Right atrium auricular region (tissue), 2 donors: ENCODE data around the gene LNX2. TPM values are rescaled to one million over a fixed set of nuclear protein-coding genes. Genes with fewer than 3 reads are reported as not detected.

Experiments used
- DNase-seq: peaks from one replicate; pipeline ENCODE4 v3.0.0-alpha.2; 2019; ENCODE audit warnings: low spot score
- H3K27ac ChIP-seq, 2 donors: fragments of 200-600 bp; sonication (generic); 1 replicate in 1 of 2; 2 replicates in 1 of 2; pipeline ENCODE4 v1.5.1; 2016 to 2019
- H3K27me3 ChIP-seq, 2 donors: fragments of 200-600 bp; sonication (generic); one replicate each; pipeline versions ENCODE4 v1.5.1 to v1.6.0; 2017 to 2019
- H3K36me3 ChIP-seq: fragments of 200-600 bp; sonication (generic); one replicate; pipeline ENCODE4 v1.5.1; 2016
- H3K4me1 ChIP-seq, 2 donors: fragments of 200-600 bp; sonication (generic); one replicate each; pipeline versions ENCODE4 v1.5.1 to v1.6.0; 2017 to 2019
- H3K4me3 ChIP-seq, 2 donors: fragments of 200-600 bp; sonication (generic); 1 replicate in 1 of 2; 2 replicates in 1 of 2; pipeline ENCODE4 v1.5.1; 2017 to 2019; ENCODE audit warnings: mild to moderate bottlenecking in 1 of 2, moderate library complexity in 1 of 2
- H3K9me3 ChIP-seq, 2 donors: fragments of 200-600 bp; sonication (generic); one replicate each; pipeline ENCODE4 v1.5.1; 2019
- total RNA-seq, 2 donors: library from RNA; depleted of rRNA; stranded (reverse); fragments of >200 nt; gene quantifications; one replicate each; pipeline ENCODE4 v1.1.0, GENCODE V29; 2016
- TF ChIP-seq, protein P1 (sequence below), 2 donors: fragments of 200-600 bp; sonication (generic); IDR thresholded peaks; one replicate each; pipeline ENCODE4 v1.5.1; 2019; ENCODE audit warnings: antibody characterized with exemption in 2 of 2

The LNX2 gene
- total RNA-seq, 2 donors from 2014 or later, result 13.0 to 15.2 TPM

DNA sequence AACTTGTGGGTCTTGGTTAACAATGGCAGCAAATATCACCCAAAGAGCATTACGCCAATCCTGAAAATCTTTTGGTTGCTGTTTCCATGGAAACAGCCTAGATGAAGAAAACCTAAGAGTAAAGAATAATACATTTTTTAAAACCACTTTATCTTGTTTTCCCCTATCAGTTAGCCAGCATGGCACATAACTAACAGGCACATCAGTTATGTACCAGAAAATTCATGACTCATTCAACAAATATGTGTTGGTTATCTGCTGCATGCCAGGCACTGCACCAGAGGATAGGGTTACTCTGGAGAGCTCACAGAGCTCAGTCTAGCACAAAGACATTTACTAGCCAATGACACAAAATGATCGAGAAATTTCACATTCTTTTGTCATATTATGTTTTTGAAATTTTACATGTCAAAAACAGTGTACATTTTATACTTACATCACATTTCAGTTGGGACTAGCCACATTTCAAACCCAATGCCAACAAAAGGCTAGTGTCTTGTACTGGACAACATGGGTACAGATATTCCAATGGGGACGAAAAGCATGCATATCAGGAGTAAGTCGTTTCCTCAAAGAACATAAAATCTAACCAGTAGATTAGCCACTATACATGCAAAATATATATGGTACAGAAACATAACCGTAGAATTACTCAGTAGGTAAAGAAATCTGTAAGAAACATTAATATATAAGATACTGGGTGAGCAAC is 20.3 kb downstream of the LNX2 start:
- peak overlapping the region in 1 of 2 donors; percentile 46 for H3K27ac ChIP-seq
- DNase-seq, result no peak
- H3K4me3 ChIP-seq, result no peak overlapping the region
- no peaks in the 10 kb centered on the region for H3K27me3 ChIP-seq
- no peaks in the 10 kb centered on the region for H3K9me3 ChIP-seq
- peaks cover 0 to 24% of the 10 kb centered on the region in 2 donors for H3K4me1 ChIP-seq
- TF ChIP-seq, protein P1, sequence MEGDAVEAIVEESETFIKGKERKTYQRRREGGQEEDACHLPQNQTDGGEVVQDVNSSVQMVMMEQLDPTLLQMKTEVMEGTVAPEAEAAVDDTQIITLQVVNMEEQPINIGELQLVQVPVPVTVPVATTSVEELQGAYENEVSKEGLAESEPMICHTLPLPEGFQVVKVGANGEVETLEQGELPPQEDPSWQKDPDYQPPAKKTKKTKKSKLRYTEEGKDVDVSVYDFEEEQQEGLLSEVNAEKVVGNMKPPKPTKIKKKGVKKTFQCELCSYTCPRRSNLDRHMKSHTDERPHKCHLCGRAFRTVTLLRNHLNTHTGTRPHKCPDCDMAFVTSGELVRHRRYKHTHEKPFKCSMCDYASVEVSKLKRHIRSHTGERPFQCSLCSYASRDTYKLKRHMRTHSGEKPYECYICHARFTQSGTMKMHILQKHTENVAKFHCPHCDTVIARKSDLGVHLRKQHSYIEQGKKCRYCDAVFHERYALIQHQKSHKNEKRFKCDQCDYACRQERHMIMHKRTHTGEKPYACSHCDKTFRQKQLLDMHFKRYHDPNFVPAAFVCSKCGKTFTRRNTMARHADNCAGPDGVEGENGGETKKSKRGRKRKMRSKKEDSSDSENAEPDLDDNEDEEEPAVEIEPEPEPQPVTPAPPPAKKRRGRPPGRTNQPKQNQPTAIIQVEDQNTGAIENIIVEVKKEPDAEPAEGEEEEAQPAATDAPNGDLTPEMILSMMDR (IDR thresholded peaks at IDR 0.05), result no peak
- no peaks in the 10 kb centered on the region for H3K36me3 ChIP-seq

DNA sequence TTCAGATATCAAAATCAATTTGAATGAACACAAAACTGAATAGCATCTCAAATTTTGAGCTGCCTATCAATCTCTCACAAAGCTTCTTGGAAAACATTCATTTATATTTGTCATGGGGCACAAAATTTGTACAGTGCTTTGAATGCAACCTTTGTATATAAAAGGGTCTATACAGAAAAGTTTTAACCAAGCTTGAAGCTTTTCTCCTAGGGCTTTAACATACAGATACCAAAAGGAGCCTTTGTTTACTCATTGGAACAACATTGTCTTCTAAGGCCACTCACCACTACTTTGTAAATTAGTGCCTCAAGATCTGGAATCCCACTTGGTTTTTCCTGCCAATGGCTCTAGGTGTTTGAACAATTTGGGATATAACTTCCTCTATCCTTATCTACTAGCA is 21.2 kb downstream of the LNX2 start:
- no peaks in the 10 kb centered on the region for H3K36me3 ChIP-seq
- TF ChIP-seq, protein P1 (IDR thresholded peaks at IDR 0.05), result no peak
- no peaks in the 10 kb centered on the region for H3K9me3 ChIP-seq
- H3K4me3 ChIP-seq, result no peak overlapping the region
- no peak for DNase-seq
- no peaks in the 10 kb centered on the region for H3K27me3 ChIP-seq
- peak overlapping the region in 1 of 2 donors; percentile 46 for H3K27ac ChIP-seq
- H3K4me1 ChIP-seq, result peaks cover 0 to 28% of the 10 kb centered on the region in 2 donors

DNA sequence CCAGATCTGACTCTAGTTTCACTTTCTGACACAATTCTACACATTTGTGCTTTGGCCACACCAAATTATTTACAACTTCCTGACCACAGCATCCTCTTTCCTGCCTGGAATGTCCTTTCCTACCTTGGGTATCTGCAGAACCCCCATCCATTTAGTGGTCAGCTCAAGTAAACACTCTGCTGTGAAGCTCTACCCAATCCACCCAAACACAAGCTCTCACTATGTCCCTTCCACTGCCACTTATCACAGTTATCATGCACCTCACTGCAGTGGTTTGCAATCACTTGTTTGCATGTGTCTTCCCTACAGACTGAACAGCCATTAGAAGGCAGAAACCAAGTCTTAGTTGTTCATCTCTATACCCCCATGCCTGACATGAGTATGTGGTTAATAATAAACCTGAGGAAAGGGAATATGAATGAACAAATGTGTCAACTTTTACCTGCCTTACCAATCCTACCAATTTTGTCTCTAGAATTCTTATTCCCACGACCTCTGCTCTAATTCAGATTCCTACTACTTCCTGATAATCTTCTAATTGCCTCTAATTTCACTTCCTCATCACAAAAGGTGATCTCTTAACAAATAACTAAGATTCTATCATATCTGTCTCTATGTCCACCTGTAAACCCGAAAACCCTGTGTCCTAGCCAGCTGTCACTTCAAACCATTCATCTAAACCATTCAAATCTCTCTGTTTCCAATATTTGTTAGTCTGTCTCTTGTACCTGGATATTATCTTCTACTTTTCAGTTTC is 25.1 kb downstream of the LNX2 start:
- DNase-seq, result no peak
- Histone ChIP-seq H3K36me3 (no peaks in the 10 kb centered on the region), H3K4me1 (peaks cover 0 to 38% of the 10 kb centered on the region in 2 donors), H3K27ac (no peak overlapping the region), H3K27me3 (no peaks in the 10 kb centered on the region), H3K4me3 (no peak overlapping the region), H3K9me3 (no peaks in the 10 kb centered on the region)
- TF ChIP-seq, protein P1 (IDR thresholded peaks at IDR 0.05), result no peak

DNA sequence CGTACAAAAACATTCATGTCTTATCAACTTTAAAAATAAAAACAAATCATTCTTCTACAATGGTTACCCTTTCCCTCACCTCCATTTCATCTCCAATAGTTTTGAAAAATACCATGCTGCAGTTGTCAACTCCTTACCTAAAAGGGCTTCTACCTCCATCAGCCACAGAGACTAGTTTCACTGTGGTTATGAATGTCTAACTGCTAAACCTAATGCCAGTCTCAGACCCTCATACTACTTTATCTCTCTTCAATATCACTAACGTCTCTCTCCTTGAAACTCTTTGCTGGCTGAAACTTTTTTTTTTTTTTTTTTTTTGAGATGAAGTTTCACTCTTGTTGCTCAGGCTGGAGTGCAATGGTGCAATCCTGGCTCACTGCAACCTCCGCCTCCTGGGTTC is 27.1 kb downstream of the LNX2 start:
- Histone ChIP-seq H3K4me1 (peaks cover 0 to 25% of the 10 kb centered on the region in 2 donors), H3K9me3 (peaks cover 0 to 5% of the 10 kb centered on the region in 2 donors), H3K36me3 (no peaks in the 10 kb centered on the region), H3K27ac (no peak overlapping the region), H3K27me3 (no peaks in the 10 kb centered on the region), H3K4me3 (no peak overlapping the region)
- DNase-seq, result no peak
- TF ChIP-seq, protein P1 (IDR thresholded peaks at IDR 0.05), result no peak

DNA sequence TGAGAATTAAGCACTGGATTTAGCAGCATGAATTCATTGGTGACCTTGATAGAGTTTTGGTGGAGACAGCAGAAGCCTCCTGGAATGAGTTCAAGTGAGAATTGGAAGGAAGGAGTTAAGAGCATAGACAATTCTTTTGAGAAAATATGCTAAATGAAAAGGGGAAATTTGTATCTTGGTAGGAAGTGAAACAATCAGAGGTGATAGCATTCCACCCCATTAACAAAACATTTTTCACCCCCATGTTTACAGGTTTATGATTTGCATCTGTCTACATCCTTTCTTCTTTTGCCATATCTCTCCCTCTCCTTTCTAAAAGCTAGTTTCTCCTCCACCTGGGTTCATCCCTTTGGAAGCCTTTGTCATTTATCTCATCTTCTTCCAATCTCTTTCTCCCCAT is 27.5 kb downstream of the LNX2 start:
- Histone ChIP-seq H3K36me3 (no peaks in the 10 kb centered on the region), H3K9me3 (peaks cover 0 to 5% of the 10 kb centered on the region in 2 donors), H3K27me3 (no peaks in the 10 kb centered on the region), H3K27ac (no peak overlapping the region), H3K4me1 (peaks cover 0 to 25% of the 10 kb centered on the region in 2 donors), H3K4me3 (no peak overlapping the region)
- TF ChIP-seq, protein P1 (IDR thresholded peaks at IDR 0.05), result no peak
- DNase-seq, result no peak
